ENCODE results near the gene STK11IP. TPM values are rescaled to one million over a fixed set of nuclear protein-coding genes. Genes with fewer than 3 reads are reported as not detected.

STK11IP gene
- total and polyA plus RNA-seq, 3 donors from 2014 or later: 81.9 to 134 (median 130) TPM

DNA sequence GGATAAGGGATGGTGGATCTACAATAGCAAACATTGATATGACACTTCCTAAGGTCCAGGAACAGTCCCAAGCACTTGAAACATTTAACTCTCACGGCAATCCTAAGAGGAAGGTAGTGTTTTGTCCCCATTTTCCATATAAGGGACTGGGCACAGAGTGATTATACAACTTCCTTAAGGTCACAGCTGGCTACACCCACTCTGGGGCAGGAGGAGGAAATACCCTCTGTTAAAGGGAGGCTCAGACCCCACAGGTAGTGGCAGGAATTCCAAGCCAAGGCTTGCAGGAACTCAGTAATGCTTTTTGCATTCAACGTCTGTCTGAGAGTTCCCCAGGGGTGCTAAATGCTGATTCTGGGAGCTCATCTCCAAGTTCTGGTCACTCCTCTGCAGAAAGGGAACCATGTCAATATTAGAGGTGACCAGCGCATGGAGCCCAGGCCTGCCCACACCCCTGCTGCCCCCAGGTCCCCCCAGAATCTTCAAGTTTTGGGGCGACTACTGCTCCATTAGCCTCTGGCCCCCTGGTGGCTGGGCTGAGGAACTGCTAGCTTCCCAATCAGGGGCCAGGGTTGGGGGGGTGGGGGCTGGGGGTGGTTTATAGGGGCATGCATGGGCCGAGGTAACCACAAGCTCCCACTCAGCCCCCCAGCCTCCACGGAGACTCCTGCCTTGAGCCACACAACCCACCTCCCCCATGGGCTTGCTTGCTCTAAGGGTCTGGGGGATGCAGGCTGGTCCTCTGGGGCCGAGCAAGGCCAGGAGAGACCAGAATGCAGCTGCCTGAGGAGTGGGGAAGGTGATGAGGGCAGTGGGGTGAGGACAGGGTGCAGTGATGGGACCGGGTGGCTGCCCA is 37.4 kb upstream of the STK11IP start:
- H3K27me3 ChIP-seq: no peaks in the 10 kb centered on the region
- H3K4me3 ChIP-seq: no peak overlapping the region
- TF ChIP-seq POLR2A (IDR thresholded peaks at IDR 0.05) (no peak), CTCF (IDR thresholded peaks at IDR 0.05) (peak in 2 of 3 experiments; percentile 53 to 94)
- H3K27ac ChIP-seq: no peak overlapping the region
- DNase-seq: no peak
- peaks cover 9% of the 10 kb centered on the region for H3K4me1 ChIP-seq
- 55 to 62% methylated on average over 3 to 8 of the region's 8 CpGs for WGBS, 2 donors
- intact Hi-C loops (cut with DNase I; ENCODE audit: low total_unique reads): no loop called here
- H3K36me3 ChIP-seq (ENCODE audit: low read depth, missing control alignments): no peaks in the 10 kb centered on the region
- no peaks in the 10 kb centered on the region for H3K9me3 ChIP-seq

GRCh38 chr2:219560893-219561178 is 36.8 kb upstream of the STK11IP start:
- no peaks in the 10 kb centered on the region for H3K27me3 ChIP-seq
- H3K4me3 ChIP-seq: no peak overlapping the region
- no peak for DNase-seq
- no peak overlapping the region for H3K27ac ChIP-seq
- TF ChIP-seq CTCF (IDR thresholded peaks at IDR 0.05): no peak
- TF ChIP-seq POLR2A (IDR thresholded peaks at IDR 0.05): no peak
- no peaks in the 10 kb centered on the region for H3K36me3 ChIP-seq (ENCODE audit: low read depth, missing control alignments)
- no peaks in the 10 kb centered on the region for H3K9me3 ChIP-seq
- intact Hi-C loops (cut with DNase I; ENCODE audit: low total_unique reads): no loop called here
- 67 to 84% methylated on average over 1 to 3 of the region's 3 CpGs for WGBS, 2 donors
- H3K4me1 ChIP-seq: peaks cover 9% of the 10 kb centered on the region

DNA sequence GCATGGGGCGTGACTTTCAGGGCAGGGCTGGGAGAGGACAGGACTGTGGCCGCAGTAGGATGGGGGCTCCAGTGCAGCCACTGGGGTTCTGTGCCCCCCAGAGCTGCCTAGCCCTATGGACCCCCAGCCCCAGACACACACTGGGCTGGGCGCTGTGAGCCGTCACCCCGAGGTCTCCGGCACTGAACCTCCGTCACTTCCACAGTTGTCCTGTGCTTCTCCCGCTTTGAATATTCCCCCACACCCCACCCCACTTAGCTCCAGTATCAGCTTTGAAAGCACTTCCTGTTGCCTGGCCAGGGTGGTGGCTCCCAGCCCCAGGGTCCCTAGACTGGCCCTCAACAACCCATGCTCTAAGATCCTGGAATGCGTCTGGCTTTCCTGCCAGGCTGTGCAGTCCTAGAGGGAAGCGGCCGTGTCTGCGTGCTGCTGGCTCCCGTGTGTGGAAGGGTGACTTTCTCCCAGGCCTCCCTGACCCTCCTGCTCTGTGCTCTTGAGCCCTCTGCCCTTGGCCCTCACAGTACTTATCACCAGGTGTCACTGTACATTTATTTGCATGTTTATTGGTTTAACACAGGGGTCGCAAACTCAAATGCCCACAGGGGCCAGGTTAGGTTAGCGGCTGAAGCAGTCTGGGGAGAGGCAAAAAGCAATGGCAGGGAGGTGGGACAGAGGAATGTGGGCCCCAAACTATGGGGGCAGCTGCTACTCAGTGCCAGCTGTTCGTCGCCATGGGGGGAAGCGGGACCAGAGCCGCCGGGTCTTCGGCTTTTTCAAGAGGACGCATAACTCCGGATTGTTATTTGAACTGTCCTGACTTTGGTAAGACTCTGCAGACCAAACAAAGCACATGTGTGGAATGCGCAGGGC is 36.2 kb upstream of the STK11IP start:
- intact Hi-C loops (cut with DNase I; ENCODE audit: low total_unique reads): no loop called here
- Histone ChIP-seq H3K27me3 (no peaks in the 10 kb centered on the region), H3K4me3 (no peak overlapping the region), H3K36me3 (ENCODE audit: low read depth, missing control alignments) (no peaks in the 10 kb centered on the region), H3K9me3 (no peaks in the 10 kb centered on the region), H3K4me1 (peaks cover 9% of the 10 kb centered on the region), H3K27ac (no peak overlapping the region)
- no peak for TF ChIP-seq POLR2A (IDR thresholded peaks at IDR 0.05)
- no peak for TF ChIP-seq CTCF (IDR thresholded peaks at IDR 0.05)
- 80 to 84% methylated on average over 13 to 24 of the region's 24 CpGs for WGBS, 2 donors
- DNase-seq: no peak

GRCh38 chr2:219562049-219563020 is 35.3 kb upstream of the STK11IP start:
- 81 to 82% methylated on average over 6 to 35 of the region's 35 CpGs for WGBS, 2 donors
- intact Hi-C loops (cut with DNase I; ENCODE audit: low total_unique reads): no loop called here

More at GRCh38 chr2:219562049-219563020, 35.3 kb upstream of the STK11IP start:
- no peak for DNase-seq
- Histone ChIP-seq H3K36me3 (ENCODE audit: low read depth, missing control alignments) (no peaks in the 10 kb centered on the region), H3K9me3 (no peaks in the 10 kb centered on the region), H3K4me3 (no peak overlapping the region), H3K27ac (no peak overlapping the region), H3K27me3 (no peaks in the 10 kb centered on the region), H3K4me1 (peaks cover 9% of the 10 kb centered on the region)
- no peak for TF ChIP-seq CTCF (IDR thresholded peaks at IDR 0.05)
